Fibroblast of villous mesenchyme (primary cell): Measurements from ENCODE around the gene PRKAB1. TPM values are rescaled to one million over a fixed set of nuclear protein-coding genes. Genes with fewer than 3 reads are reported as not detected.
A peak's percentile ranks its signal among the peaks of the same experiment; 100 is the strongest.

Experiments used
- DNase-seq: peaks from one replicate; pipeline ENCODE4 v3.0.0-alpha.2; 2010; ENCODE audit warnings: low read depth
- H3K4me3 ChIP-seq: 2 replicates; pipeline ENCODE4 v1.5.1; 2011; ENCODE audit warnings: low read depth, mild to moderate bottlenecking, low read length
- CTCF ChIP-seq: IDR thresholded peaks from 2 replicates; pipeline ENCODE4 v1.5.1; 2012; ENCODE audit warnings: low read depth, mild to moderate bottlenecking, low read length; ENCODE audit not compliant: insufficient read depth
- total RNA-seq: library from RNA; depleted of rRNA; stranded (reverse); fragments of >200 nt; gene quantifications from 2 replicates; pipeline ENCODE4 v1.2.3, GENCODE V29; 2012

Gene PRKAB1
- total RNA-seq, 1 donor = 16.0 TPM

- H3K4me3 ChIP-seq = peak overlapping the region; percentile 23
- DNase-seq = no peak
- TF ChIP-seq CTCF = no peak
Measured at GRCh38 chr12:119669744-119670472, 2.0 kb downstream of the PRKAB1 start.

- no peak overlapping the region for H3K4me3 ChIP-seq
- no peak for TF ChIP-seq CTCF
- DNase-seq = no peak
Measured at GRCh38 chr12:119671070-119671469, 3.1 kb downstream of the PRKAB1 start.

- no peak overlapping the region for H3K4me3 ChIP-seq
- DNase-seq = no peak
- no peak for TF ChIP-seq CTCF
Measured at GRCh38 chr12:119672194-119672593, 4.3 kb downstream of the PRKAB1 start.

GRCh38 chr12:119673634-119674033 lies 5.7 kb downstream of the PRKAB1 start:
- no peak for DNase-seq

GRCh38 chr12:119674560-119674959 lies 6.6 kb downstream of the PRKAB1 start:
- TF ChIP-seq CTCF = no peak
- no peak for DNase-seq
- H3K4me3 ChIP-seq = no peak overlapping the region

More at GRCh38 chr12:119673634-119674033, 5.7 kb downstream of the PRKAB1 start:
- TF ChIP-seq CTCF = no peak
- no peak overlapping the region for H3K4me3 ChIP-seq

GRCh38 chr12:119676022-119676421 lies 8.1 kb downstream of the PRKAB1 start:
- no peak for TF ChIP-seq CTCF
- DNase-seq = peak; percentile 88
- no peak overlapping the region for H3K4me3 ChIP-seq

GRCh38 chr12:119676573-119676972 lies 8.6 kb downstream of the PRKAB1 start:
- no peak for TF ChIP-seq CTCF
- no peak for DNase-seq
- no peak overlapping the region for H3K4me3 ChIP-seq
